HCT116 (cell line): ENCODE measurements around the gene NLRP11. TPM values are rescaled to one million over a fixed set of nuclear protein-coding genes. Genes with fewer than 3 reads are reported as not detected.

Source experiments
- ATAC-seq: fragments of 200-7000 bp; cut with Tn5 transposase; 2 replicates; pipeline ENCODE4 v1.9.1; 2020; ENCODE audit warnings: mild to moderate bottlenecking, moderate library complexity
- BruUV-seq: library from RNA; stranded (reverse); fragments of 400-500 nt; replicated peaks from 2 replicates; lab custom pipeline; 2021; lab: Mats Ljungman, UMichigan
- CTCF ChIA-PET: fragments of 300-600 bp; sonication (Branson Sonifier 250); formaldehyde crosslinking; loops from one replicate; lab custom pipeline; 2021; ENCODE audit warnings: antibody characterized with exemption; lab: Charles Lee
- POLR2A ChIA-PET: fragments of 300-600, 350-600 bp; sonication (Branson Sonifier 250); formaldehyde crosslinking; loops from one replicate; lab custom pipeline; 2021; ENCODE audit warnings: antibody characterized with exemption; lab: Charles Lee
- RAD21 ChIA-PET, 2 experiments: fragments of 300-600 bp; sonication (Branson Sonifier 250); formaldehyde crosslinking; loops; one replicate each; lab custom pipeline; 2023; ENCODE audit warnings: low total read pairs in 2 of 2; ENCODE audit not compliant: uncharacterized antibody in 2 of 2, unreplicated experiment in 2 of 2, low non-redundant PET in 1 of 2; lab: Charles Lee
- DNase-seq: peaks from one replicate; pipeline ENCODE4 v3.0.0-alpha.2; 2010; ENCODE audit warnings: low read depth, low spot score
- H2AFZ ChIP-seq: fragments of 200-600 bp; shearing (Covaris generic), sonication (generic); 2 replicates; pipeline ENCODE4 v1.6.1; 2017; ENCODE audit warnings: low read depth, mixed run types, mixed read lengths, antibody characterized with exemption, low read length; ENCODE audit not compliant: poor library complexity, severe bottlenecking
- H3K27ac ChIP-seq: 2 replicates; pipeline ENCODE4 v1.5.1; 2012; ENCODE audit warnings: low read depth, low read length
- H3K27me3 ChIP-seq: fragments of 200-600 bp; sonication (generic); 2 replicates; pipeline ENCODE4 v1.6.1; 2016; ENCODE audit warnings: mixed run types, low read length, mixed read lengths; ENCODE audit not compliant: insufficient read depth
- H3K36me3 ChIP-seq, 2 experiments: fragments of 200-500 bp in 1 of 2; fragments of 200-600 bp in 1 of 2; sonication (Bioruptor generic) in 1 of 2; sonication (generic) in 1 of 2; 2 replicates each; pipeline versions ENCODE4 v1.5.1 to v1.6.1; 2014 to 2016; ENCODE audit warnings: low read length in 2 of 2, inconsistent platforms in 1 of 2, mixed read lengths in 1 of 2, mixed run types in 1 of 2; ENCODE audit not compliant: insufficient read depth in 2 of 2, control insufficient read depth in 1 of 2
- H3K4me1 ChIP-seq, 2 experiments: fragments of 200-600 bp in 1 of 2; sonication (generic) in 1 of 2; 2 replicates each; pipeline versions ENCODE4 v1.5.1 to v1.6.1; 2012 to 2017; ENCODE audit warnings: low read length in 2 of 2, inconsistent platforms in 1 of 2, mild to moderate bottlenecking in 1 of 2, mixed read lengths in 1 of 2, mixed run types in 1 of 2, moderate library complexity in 1 of 2; ENCODE audit not compliant: insufficient read depth in 2 of 2, control insufficient read depth in 1 of 2
- H3K4me2 ChIP-seq: fragments of 200-600 bp; sonication (generic); 2 replicates; pipeline ENCODE4 v1.6.1; 2017; ENCODE audit warnings: mixed run types, low read length, mixed read lengths
- H3K4me3 ChIP-seq, 2 experiments: fragments of 200-600 bp in 1 of 2; sonication (generic) in 1 of 2; replicated peaks in 1 of 2; 2 replicates each; pipeline ENCODE4 v1.5.1; 2011 to 2016; ENCODE audit warnings: low read length in 2 of 2, control low read depth in 1 of 2, low read depth in 1 of 2, mild to moderate bottlenecking in 1 of 2, mixed read lengths in 1 of 2, mixed run types in 1 of 2
- H3K79me2 ChIP-seq: fragments of 200-600 bp; sonication (generic); 2 replicates; pipeline ENCODE4 v1.6.1; 2017; ENCODE audit warnings: mild to moderate bottlenecking, mixed run types, low read length, moderate library complexity, mixed read lengths; ENCODE audit not compliant: insufficient read depth
- H3K9ac ChIP-seq: fragments of 200-600 bp; sonication (generic); 2 replicates; pipeline ENCODE4 v1.6.1; 2016; ENCODE audit warnings: low read length, mixed read lengths
- H3K9me2 ChIP-seq: fragments of 200-600 bp; sonication (generic), shearing (Covaris generic); 2 replicates; pipeline ENCODE4 v1.6.1; 2017; ENCODE audit warnings: mixed run types, mild to moderate bottlenecking, moderate library complexity; ENCODE audit not compliant: insufficient read depth
- H3K9me3 ChIP-seq, 2 experiments: fragments of 200-500 bp in 1 of 2; fragments of 200-600 bp in 1 of 2; sonication (Bioruptor generic) in 1 of 2; sonication (generic) in 1 of 2; 2 replicates each; pipeline ENCODE4 v1.6.1; 2014 to 2017; ENCODE audit warnings: low read length in 2 of 2, mixed read lengths in 2 of 2, inconsistent platforms in 1 of 2, low read depth in 1 of 2, mild to moderate bottlenecking in 1 of 2, mixed run types in 1 of 2, moderate library complexity in 1 of 2; ENCODE audit not compliant: control insufficient read depth in 1 of 2, insufficient read depth in 1 of 2
- H4K20me1 ChIP-seq: fragments of 200-600 bp; sonication (generic), shearing (Covaris generic); 2 replicates; pipeline ENCODE4 v1.6.1; 2017; ENCODE audit warnings: mixed run types, mild to moderate bottlenecking, moderate library complexity; ENCODE audit not compliant: insufficient read depth
- CTCF ChIP-seq, 3 experiments: fragments of 200-600 bp in 1 of 3; sonication (generic) in 1 of 3; IDR thresholded peaks in 2 of 3; conservative IDR thresholded peaks in 1 of 3; 2 replicates each; pipeline ENCODE4 v1.5.1; 2012 to 2017; ENCODE audit warnings: low read depth in 2 of 3, low read length in 2 of 3, antibody characterized with exemption in 1 of 3, borderline replicate concordance in 1 of 3, control low read depth in 1 of 3, mild to moderate bottlenecking in 1 of 3, mixed read lengths in 1 of 3, mixed run types in 1 of 3, moderate library complexity in 1 of 3; ENCODE audit not compliant: insufficient read depth in 1 of 3
- RAD21 ChIP-seq: IDR thresholded peaks from 2 replicates; pipeline ENCODE4 v1.6.1; 2012; ENCODE audit warnings: low read depth, mild to moderate bottlenecking
- ZBTB33 ChIP-seq: IDR thresholded peaks from 2 replicates; pipeline ENCODE4 v1.6.1; 2011; ENCODE audit warnings: mild to moderate bottlenecking, low read length, moderate library complexity; ENCODE audit not compliant: insufficient replicate concordance; ENCODE audit errors: extremely low read depth
- intact Hi-C: fragments of 100-400 bp; cut with micrococcal nuclease; formaldehyde crosslinking; loops from 2 replicates; pipeline ENCODE4 v1.10.0; 2022
- total RNA-seq: library from RNA; stranded (reverse); gene quantifications from one replicate; pipeline ENCODE4 v1.2.1, GENCODE V29; 2021; ENCODE audit not compliant: unreplicated experiment

NLRP11 gene
- total RNA-seq, 1 experiment from 2014 or later: 0.86 TPM

- Histone ChIP-seq H3K4me2 (no peak overlapping the region), H3K9me3 (no peaks in the 10 kb centered on the region), H3K36me3 (no peaks in the 10 kb centered on the region), H3K4me1 (peaks cover 0 to 7% of the 10 kb centered on the region in 2 experiments; a peak in 2 of 4 replicates), H3K79me2 (no peaks in the 10 kb centered on the region), H3K27ac (no peak overlapping the region), H4K20me1 (no peaks in the 10 kb centered on the region), H3K27me3 (no peaks in the 10 kb centered on the region), H2AFZ (no peak overlapping the region), H3K9me2 (no peaks in the 10 kb centered on the region), H3K4me3 (no peak overlapping the region), H3K9ac (no peak overlapping the region)
- ChIA-PET POLR2A (no interaction called here), CTCF (interaction anchor here (1.7 to 3.6 kb wide), 5 partner anchors 11 to 179 kb away, joined by 4 to 28 read pairs (median 14); no protein-coding TSS in a partner anchor), RAD21 (no interaction called here)
- TF ChIP-seq ZBTB33: no peak
- TF ChIP-seq CTCF (IDR thresholded peaks at IDR 0.05 in 2 of 3, conservative IDR thresholded peaks at IDR 0.05 in 1 of 3; ENCODE audit: borderline replicate concordance in 1 of 3, insufficient read depth in 1 of 3, low read depth in 2 of 3, low read length in 2 of 3): peak in 2 of 3 experiments; percentile 17 to 24; a peak in 2 of 6 replicates
- 0 out of 2 replicates have a peak, but pooled peaks have one; percentile 21 for TF ChIP-seq RAD21
- intact Hi-C loops: loop anchor here (5.0 kb wide), 1 partner anchor 179 kb away; no protein-coding TSS in a partner anchor
- peak; percentile 57 for ATAC-seq
- DNase-seq: no peak
- BruUV-seq: no TSS peak
These were observed 20.5 kb downstream of the NLRP11 start for GRCh38 chr19:55811340-55811739.
